Measurements from ENCODE around the gene ZDHHC17. TPM values are rescaled to one million over a fixed set of nuclear protein-coding genes. Genes with fewer than 3 reads are reported as not detected.
"Not testable (repeated sequence)": the region's sequence is repeated elsewhere in the genome, so short reads cannot be mapped to it uniquely, and the experiment has no call there.

The ZDHHC17 gene
- total RNA-seq (2014; rRNA removed; shearing (Covaris generic)): 10.6 and 15.5 TPM in 2 replicates
- polyA plus RNA-seq (2015; cell fraction: cytosol; rRNA removed): 6.1 and 10.2 TPM in 2 replicates
- polyA plus RNA-seq (2015; cell fraction: nucleus; rRNA removed): 64.9 and 68.7 TPM in 2 replicates

GRCh38 chr12:76763746-76764675, at the start of gene ZDHHC17:
ZDHHC17 (plus strand) TSS chr12:76764115; CDS start chr12:76764237, 122 bp downstream.
- peak; percentile 92 for DNase-seq (ENCODE audit: low read depth)

GRCh38 chr12:76714415-76714814, 49.5 kb upstream of the ZDHHC17 start:
- no peak for DNase-seq (ENCODE audit: low read depth)

- DNase-seq (ENCODE audit: low read depth): no peak
These were observed 49.1 kb upstream of the ZDHHC17 start for GRCh38 chr12:76714861-76715260.

- DNase-seq (ENCODE audit: low read depth): no peak
These were observed 48.6 kb upstream of the ZDHHC17 start for GRCh38 chr12:76715332-76715731.

GRCh38 chr12:76717314-76717713, 46.6 kb upstream of the ZDHHC17 start:
- DNase-seq (ENCODE audit: low read depth): no peak

GRCh38 chr12:76719171-76720041, 44.5 kb upstream of the ZDHHC17 start:
- DNase-seq (ENCODE audit: low read depth): no peak

- peak; percentile 68 for DNase-seq (ENCODE audit: low read depth)
These were observed 43.8 kb upstream of the ZDHHC17 start for GRCh38 chr12:76720068-76720467.

GRCh38 chr12:76726626-76727025, 37.3 kb upstream of the ZDHHC17 start:
- no peak for DNase-seq (ENCODE audit: low read depth)

GRCh38 chr12:76732188-76732587, 31.7 kb upstream of the ZDHHC17 start:
- not testable (repeated sequence) for DNase-seq (ENCODE audit: low read depth)

- not testable (repeated sequence) for DNase-seq (ENCODE audit: low read depth)
These were observed 26.2 kb upstream of the ZDHHC17 start for GRCh38 chr12:76737689-76738088.

- DNase-seq (ENCODE audit: low read depth): no peak
These were observed 24.9 kb upstream of the ZDHHC17 start for GRCh38 chr12:76738824-76739579.

- no peak for DNase-seq (ENCODE audit: low read depth)
These were observed 24.0 kb upstream of the ZDHHC17 start for GRCh38 chr12:76739896-76740295.

- no peak for DNase-seq (ENCODE audit: low read depth)
These were observed 23.4 kb upstream of the ZDHHC17 start for GRCh38 chr12:76740501-76740900.

- DNase-seq (ENCODE audit: low read depth): no peak
These were observed 18.6 kb upstream of the ZDHHC17 start for GRCh38 chr12:76745343-76745742.

- DNase-seq (ENCODE audit: low read depth): no peak
These were observed 17.4 kb upstream of the ZDHHC17 start for GRCh38 chr12:76746516-76746915.

GRCh38 chr12:76747245-76747644, 16.7 kb upstream of the ZDHHC17 start:
- no peak for DNase-seq (ENCODE audit: low read depth)

- no peak for DNase-seq (ENCODE audit: low read depth)
These were observed 8.0 kb upstream of the ZDHHC17 start for GRCh38 chr12:76755829-76756379.

GRCh38 chr12:76757694-76758093, 6.2 kb upstream of the ZDHHC17 start:
- peak; percentile 19 for DNase-seq (ENCODE audit: low read depth)

- no peak for DNase-seq (ENCODE audit: low read depth)
These were observed 1.3 kb upstream of the ZDHHC17 start for GRCh38 chr12:76762601-76762980.

- no peak for DNase-seq (ENCODE audit: low read depth)
These were observed 941 bp downstream of the ZDHHC17 start for GRCh38 chr12:76764856-76765255.

GRCh38 chr12:76765598-76765997, 1.7 kb downstream of the ZDHHC17 start:
- no peak for DNase-seq (ENCODE audit: low read depth)

Data from HT1080 (cell line).